GM19240 (cell line): ENCODE data around the gene PTPRD.

Experiments used
- DNase-seq: peaks from one replicate; pipeline ENCODE4 v3.0.0; 2011; ENCODE audit warnings: low spot score; ENCODE audit not compliant: insufficient read length

PTPRD gene

DNA sequence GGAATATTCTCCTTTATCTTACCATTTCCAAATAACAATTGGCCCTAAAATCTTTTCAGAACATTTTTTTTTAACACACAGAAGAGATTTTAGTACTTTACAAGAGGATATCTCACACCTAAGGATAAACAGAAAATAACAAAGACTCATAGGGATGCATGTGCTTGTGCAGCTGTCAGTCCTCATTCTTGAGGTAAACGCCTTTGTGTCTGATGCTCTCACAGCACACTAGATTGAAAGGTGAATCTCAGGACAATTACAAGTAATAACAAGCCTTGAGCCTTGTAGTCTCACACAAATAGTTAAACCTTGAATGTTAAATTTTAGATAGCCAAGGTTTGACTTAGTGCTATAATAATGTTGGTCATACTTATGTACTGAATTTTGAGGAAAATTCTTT, 439.2 kb downstream of the PTPRD start:
- DNase-seq: no peak

DNA sequence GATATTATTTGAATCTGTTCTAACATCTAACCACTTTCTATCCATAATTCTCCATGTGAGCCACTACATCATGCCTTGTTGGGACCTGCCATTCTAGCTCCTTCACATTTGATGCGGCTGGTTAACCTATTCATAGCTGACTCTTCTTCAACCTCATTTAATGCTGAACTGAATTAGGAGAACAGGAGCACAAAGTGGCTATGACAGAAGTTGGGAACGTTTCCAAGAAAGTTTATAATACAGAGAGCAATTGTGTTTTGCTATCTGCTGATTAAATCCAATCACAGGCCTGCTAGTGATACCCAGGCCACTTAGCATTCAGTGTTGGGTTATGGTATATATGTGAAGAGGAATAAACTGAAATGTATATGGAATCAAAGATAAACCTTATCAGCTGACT, 440.3 kb downstream of the PTPRD start:
- no peak for DNase-seq

DNA sequence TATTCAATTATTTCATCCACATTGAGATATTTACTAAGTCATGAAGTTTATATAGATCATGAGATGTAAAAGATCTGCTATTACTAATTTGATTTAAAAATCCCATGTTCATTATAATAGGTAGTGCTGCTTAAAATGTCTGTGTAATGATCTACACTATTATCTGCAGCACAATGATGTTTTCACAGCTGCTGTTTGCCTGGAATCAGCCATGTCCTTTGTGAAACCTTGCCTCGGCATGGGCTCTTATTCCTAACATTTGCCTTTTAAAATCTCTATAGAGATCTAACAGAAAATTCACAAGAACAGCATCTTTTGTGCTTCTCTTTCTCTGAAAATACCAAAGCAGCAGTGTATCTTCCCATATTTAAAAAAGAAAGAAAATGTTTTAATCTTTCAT, 444.6 kb downstream of the PTPRD start:
- DNase-seq: no peak

DNA sequence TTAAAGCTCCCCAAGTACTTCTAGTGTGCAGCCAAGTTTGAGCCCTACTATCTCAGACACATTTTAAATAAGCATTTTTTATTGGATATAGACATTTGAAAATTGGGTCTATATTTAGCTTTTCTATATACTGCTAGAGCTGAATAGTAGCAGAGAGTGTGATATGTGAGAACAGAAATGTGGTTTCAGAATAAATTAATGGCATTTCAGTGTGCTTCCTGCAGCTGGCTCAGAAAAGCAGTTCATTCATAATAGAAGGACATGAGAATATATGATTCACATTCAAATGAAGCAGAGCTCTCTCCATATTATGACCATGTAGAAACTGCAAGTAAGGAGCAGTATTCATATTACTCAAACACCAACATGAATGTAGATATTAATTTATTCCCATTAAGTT, 464.0 kb downstream of the PTPRD start:
- DNase-seq: no peak

DNA sequence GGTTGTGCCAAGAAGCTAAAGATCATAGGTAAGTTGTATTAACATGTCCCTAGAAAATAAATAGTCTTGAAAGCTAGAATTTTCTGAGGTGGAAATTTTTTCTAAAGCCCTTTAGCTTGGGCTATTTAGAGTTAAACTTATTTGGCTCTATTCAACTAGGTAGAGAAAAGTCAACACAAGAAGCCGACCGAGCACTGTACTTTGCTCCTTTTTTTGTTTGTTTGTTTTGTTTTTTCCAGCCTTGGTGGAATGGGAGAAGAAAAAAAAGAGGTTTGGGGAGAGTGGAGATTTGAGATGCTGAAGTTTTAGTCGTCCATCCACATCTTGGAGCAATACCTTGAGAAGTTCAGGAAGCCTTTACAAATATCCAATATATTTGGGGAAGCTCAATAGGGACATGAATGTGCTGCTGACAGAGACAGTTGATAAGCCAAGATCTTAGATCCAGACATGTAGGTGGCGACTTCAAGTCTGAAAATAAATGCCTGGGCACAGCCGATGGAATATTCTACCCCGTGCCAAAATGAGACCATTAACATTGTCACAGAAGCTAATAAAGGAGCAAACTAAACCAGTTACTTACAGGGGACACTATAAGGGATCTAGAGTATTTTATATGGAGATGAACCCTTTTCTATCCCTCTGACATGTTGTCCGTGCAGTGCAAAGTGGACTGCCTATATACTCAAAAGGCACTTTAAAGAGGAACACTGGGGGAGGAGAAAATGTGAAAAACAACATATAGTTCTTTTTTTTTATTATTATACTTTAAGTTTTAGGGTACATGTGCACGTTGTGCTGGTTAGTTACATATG, 466.1 kb downstream of the PTPRD start:
- DNase-seq: no peak

DNA sequence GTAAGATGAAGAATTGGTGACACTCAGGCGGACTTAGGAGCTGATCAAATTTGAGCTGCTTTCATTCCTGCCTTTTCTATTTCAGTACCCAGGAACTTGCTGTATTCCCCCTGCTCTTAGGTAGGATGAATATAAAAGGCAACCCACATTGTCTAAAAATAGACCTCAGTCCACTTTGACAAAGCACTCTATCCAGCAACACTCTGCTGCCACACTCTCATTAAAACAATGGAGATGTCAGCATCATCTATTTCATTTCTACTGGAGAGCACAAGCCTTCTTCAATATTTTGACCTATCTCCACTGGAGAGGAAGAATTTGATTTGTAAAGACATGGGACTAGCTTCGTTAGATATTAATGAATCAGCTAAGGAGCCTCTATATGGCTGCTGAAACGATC, 468.4 kb downstream of the PTPRD start:
- DNase-seq: no peak

DNA sequence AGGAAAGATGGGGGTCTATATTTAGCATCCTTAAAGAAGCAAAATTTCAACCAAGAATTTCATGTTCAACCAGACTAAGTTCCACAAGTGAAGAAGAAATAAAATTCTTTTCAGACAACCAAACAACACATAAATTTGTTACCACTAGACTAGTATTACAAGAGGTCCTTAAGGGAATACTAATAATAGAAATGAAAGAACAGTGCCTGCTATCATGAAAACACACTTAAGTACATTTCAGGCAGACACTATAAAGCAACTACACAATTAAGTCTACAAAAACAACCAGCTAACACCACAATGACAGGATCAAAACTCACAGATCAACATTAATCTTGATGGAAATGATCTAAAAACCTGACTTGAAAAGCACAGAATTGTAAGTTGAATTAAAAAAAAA, 477.2 kb downstream of the PTPRD start:
- no peak for DNase-seq

DNA sequence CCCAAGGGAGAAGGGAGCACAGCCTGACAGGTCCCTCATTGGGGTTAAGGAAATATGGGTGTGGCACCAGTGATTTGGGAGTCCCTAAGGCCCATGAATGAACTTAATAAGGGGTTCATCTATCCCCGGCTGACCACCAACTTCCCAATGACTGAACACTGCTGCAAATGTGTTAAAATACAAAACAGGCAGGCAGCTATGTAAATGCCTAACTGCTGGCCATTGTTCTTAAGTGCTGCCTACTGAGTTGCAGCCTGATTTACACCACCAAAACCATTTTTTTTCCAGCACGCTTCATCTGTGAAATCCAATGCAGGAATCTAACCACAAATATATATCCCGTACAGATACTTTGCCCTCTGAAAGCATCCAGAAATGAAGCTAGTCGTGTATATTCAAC, 478.5 kb downstream of the PTPRD start:
- no peak for DNase-seq

DNA sequence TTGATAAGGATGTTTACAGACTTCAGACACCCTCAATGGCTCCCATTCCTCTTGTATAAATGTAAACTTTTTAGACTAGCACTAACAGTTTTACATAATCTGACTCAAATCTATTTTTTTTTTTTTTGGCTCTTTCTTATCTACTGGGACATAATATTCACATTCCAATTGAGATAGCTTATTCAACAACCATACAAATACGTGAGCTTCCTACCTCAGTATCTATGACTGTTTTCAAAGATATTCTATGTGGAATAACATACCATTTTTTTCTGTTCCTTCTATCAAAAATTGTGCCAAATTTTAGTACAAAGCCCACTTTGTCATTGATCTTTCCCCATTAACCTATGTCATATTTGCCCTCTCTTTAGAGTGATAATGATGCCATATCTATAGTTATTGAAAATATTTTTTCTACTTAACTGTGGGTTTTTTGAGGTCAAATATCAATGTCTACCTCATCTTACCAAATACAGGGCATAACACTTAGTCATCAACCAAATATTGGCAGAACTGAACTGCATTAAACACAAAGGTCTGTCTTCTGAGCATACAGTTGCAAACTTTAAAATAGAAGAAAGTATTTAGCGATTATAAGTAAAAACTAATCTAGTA, 482.6 kb downstream of the PTPRD start:
- DNase-seq: no peak

DNA sequence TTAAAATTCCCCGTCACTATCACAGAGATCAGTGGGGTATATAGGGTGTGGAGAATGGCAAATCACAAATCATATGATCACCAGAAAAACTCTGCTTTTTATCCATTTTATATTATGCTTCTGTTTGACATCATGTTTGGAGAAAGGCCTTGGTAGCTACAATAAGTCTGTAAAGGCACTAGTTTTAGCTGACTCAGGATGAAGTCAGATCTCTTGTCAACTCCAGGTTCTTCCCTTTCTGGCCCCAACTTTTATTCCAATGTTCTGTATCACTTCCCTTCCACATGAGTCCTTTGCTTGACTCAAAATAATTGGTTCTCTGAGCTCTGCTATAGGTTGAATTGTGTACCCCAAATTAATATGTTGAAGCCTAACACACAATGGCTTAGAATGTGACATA, 484.9 kb downstream of the PTPRD start:
- DNase-seq: no peak

DNA sequence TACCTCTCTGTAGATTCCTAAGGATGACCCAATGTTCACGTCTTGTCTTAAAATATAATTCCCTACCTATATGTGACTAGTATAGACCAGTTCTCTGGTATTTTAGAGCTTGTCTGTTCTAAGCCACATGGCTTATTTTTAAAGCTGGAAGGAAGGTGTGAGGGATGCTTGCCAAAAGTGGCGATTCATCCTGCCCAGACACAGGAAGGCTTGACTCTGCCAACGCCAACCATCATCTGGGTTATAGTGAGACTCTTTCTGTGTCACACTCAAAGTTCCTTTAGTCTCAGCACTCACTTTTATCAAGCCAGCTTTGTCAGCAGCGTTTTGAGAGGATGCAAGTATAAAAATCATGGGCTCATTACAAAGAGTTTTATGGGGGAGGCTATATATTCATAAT, 500.0 kb downstream of the PTPRD start:
- no peak for DNase-seq

DNA sequence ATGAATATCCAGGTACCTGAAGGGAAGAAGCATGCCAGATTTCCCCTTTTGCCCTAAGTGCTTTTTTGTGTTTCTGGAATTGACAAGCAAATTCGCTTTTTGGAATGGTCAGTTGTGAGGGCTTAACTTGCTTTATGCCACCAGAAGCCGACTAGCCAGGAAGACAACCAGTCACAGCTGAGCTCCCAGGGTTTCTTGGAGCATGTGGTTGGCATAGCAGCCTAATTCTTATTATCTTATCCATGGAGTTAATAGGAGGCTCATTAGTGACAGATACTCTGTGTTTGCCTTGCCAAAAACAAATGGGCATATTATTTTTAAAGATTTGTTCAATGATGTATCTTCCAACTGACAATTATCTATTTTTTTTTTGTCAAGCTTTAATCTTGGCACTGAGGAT, 500.7 kb downstream of the PTPRD start:
- DNase-seq: no peak

DNA sequence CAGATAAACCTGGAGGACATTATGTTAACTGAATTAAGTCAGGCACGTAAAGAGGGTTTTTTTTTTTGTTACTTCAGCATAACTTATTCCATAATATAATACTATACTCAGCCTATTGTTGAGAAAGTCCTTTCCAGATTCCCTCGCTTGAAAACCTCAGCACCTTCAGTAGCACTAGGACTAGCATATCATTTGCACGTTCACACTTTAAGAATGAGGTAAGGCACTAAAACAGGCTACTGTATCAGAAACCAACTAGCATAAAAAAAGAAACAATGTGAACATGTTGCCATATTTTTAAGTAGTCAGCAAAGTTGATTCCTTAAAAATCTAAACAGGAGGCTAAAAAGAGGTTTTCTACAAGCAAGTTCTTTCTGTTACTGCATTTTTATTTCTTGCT, 504.0 kb downstream of the PTPRD start:
- no peak for DNase-seq

DNA sequence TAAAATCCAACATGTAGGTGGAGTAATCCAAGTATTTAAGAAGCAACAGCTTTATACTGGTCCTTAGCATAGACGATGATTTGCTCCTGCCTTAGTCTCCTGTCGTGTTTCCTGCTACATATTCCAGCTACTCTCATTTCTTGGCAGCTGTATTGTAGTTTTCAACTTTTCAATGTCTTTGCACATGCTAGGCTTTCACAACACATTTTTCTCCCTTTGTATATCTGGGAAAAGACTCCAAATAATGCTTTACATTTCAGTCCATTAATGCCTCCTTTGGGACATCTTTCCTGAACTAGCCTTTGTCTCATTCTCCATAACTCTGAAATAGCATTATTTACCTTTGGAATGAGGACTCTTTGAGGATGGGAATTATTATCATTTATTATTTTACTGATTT, 508.0 kb downstream of the PTPRD start:
- DNase-seq: no peak

DNA sequence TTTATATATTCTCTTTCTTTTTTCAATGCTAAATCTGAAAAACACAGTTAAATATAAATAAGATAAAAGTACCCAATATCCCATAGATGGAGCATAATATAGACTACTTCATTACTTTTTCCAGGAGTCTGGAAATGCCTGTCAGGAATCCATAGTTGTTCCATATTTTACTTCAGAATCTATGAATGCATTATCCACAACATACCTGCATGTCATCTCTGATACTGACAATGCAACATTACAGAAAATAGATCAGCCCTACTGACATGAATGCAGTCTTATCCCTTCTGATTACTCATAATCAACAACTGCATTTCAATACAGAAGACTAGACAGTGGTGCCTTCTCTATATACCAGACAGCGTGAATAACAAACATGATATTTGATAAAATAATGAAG, 517.6 kb downstream of the PTPRD start:
- DNase-seq: no peak

DNA sequence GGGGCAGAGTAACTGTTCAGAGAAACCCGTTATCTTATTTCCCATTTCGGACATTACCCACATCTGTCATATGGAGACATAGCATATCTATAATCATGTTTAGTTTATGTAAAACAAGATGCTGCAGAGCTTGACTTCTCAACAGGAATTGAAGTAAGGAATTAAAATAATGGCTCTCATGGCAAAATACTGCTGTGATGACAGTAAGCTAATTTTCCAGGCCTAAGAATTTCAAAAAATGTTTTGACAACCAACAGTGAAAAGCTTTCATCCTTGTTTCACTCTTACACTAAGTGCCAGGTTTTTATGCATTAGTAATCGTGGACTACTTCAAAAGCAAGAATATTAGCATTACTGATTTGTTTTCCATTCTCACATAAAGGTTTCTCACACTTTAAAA, 518.2 kb downstream of the PTPRD start:
- DNase-seq: no peak

DNA sequence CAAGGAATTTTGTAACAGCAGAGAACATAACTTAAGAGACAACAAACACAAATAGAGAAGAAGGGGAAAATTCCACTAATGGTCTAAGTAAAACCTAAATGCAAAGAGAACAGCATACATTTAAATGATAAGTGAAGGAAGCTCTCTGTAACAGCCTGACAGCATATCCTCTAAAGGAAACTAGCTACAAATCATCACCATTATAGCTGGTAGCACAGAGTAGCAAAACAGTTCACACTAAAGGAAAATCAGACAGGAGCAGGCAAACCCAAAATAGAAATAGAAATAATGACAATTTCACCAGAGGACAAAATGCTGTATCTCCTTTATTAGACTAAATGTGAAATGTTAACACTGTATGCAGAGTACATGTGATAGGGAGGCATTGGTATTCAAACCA, 532.8 kb downstream of the PTPRD start:
- DNase-seq: no peak

DNA sequence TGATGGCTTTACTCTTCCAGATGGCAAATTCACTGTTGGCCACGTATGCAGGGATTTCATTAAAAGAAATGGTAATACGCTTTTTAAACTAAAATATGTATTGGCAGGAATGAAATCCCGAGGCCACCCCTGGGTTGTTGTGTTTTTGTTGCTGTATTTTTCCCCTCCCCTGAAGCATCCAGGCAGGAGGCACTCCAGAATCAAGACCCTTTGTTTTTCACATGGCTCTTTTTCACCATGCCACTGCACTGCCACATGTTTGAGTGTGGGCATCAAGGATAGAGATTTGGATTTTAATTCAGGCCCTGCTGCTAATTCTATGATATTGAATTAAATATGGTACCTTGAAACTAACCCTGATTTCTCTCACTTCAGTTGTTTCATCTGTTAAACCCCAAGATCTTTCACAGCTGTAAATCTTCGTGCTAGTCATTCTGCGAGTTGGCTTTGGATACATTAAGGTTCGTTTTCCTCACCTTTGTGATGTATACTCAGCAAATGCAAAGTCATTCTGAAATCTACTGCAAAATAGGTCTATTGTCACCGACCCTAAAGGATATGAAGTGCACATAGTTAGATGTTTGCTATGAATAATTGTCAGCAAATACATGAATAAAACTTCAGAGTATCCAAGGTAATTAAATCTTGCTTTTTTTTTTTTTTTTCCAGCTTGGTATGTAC, 533.4 kb downstream of the PTPRD start:
- no peak for DNase-seq

DNA sequence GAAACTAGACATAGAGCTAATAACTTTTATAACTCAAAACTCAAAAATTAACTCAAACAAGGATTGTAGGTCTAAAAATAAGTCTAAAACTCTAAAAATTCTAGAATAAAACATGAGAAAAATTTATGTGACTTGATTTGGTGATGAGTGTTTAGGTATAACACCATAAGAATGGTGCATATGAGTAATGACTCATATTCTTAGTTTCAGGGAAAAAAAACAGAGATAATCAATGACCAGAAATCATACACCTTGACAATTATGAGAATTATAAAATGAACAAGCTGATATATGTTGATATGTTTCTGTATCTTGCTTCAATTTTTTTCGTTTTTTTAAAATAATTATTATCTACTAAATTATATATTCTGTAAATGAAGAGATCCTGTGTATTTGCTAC, 541.2 kb downstream of the PTPRD start:
- no peak for DNase-seq

DNA sequence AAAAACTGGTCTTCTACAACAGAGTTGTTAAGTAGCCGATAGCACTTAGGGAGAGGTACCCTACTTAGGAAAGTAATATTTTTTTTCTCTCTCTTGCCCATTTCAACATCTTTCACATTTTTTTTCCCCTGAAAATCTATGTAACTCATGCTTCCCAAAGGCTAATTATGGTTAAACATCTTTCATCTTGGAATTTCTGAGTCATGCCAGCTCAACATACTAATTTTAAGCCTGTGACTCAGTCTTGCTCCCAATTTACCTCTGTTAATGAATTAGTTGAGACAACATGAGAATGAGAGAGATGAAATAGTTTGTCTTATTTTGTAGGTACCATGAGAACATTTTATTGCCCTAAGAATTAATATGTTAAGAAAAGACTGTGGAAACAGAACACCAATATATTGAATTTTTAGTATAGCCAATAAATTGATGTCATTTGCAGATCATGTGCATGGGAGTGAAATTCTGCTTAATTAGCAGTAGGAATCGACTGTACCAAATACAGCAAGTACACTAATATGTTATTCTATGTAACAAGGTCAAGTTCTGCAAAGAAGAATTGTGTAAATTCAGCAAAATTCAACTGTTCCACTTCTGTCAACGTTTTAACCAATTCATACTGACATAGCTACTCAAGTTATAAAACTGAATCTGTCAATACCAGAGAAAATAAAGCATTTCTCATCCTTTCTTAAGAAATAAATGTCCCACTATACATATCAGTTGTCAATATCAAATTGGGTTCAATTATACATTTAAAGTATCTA, 550.0 kb downstream of the PTPRD start:
- DNase-seq: no peak

DNA sequence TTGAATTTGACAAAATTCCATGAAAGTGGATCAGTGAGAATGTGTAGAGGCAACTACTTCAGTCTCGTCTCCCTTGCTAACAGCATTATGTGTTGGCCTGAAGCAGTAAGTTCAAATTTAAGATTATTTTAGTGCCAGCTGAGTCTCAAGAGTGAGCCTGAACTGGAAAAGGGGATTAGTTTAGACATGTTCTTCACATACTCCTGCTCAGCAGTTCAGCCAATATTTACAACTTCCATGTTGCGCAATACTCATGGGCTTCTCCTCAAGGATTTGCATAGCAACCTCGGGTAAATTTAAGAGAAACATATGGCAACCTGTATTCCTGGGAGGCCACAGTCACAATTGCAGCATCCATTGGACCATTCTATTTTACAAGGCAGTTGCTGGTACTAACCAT, 553.8 kb downstream of the PTPRD start:
- no peak for DNase-seq

DNA sequence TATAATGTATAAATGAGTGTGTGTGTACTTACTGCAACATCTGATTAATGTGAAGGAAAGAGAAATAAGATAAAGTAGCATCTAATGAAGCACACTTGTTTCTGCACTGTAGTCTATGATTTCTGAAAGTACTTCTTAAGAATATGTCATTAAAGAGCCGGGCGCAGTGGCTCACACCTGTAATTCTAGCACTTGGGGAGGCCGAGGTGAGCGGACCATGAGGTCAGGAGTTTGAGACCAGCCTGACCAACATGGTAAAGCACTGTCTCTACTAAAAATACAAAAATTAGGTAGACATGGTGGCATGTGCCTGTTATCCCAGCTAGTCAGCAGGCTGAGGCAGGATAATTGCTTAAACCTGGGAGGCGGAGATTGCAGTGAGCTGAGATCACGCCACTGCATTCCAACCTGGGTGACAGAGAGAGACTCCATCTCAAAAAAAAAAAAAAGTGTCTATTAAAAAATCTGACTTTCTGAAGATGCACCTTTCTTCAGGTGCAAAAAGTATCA, 556.9 kb downstream of the PTPRD start:
- no peak for DNase-seq
